HUES6 (cell line): ENCODE data around the gene ALOX15.

Source experiments
- H3K27ac ChIP-seq: 2 replicates; pipeline ENCODE4 v1.7.0; 2013; ENCODE audit warnings: low read depth, mild to moderate bottlenecking, low read length, inconsistent platforms
- H3K27me3 ChIP-seq: 2 replicates; pipeline ENCODE4 v1.6.1; 2013; ENCODE audit warnings: low read length; ENCODE audit not compliant: control insufficient read depth, insufficient read depth
- H3K36me3 ChIP-seq: 2 replicates; pipeline ENCODE4 v1.6.1; 2013; ENCODE audit warnings: low read length; ENCODE audit not compliant: control insufficient read depth, insufficient read depth
- H3K4me1 ChIP-seq: 2 replicates; pipeline ENCODE4 v1.6.1; 2013; ENCODE audit warnings: low read length; ENCODE audit not compliant: control insufficient read depth, insufficient read depth
- H3K4me3 ChIP-seq: 2 replicates; pipeline ENCODE4 v1.5.1; 2013; ENCODE audit warnings: low read depth, low read length
- H3K9ac ChIP-seq: one replicate; pipeline ENCODE4 v1.6.1; 2013; ENCODE audit warnings: mild to moderate bottlenecking, low read length
- H3K9me3 ChIP-seq: 2 replicates; pipeline ENCODE4 v1.6.1; 2013; ENCODE audit warnings: low read depth, low read length; ENCODE audit not compliant: control insufficient read depth, insufficient read depth

Gene ALOX15

DNA sequence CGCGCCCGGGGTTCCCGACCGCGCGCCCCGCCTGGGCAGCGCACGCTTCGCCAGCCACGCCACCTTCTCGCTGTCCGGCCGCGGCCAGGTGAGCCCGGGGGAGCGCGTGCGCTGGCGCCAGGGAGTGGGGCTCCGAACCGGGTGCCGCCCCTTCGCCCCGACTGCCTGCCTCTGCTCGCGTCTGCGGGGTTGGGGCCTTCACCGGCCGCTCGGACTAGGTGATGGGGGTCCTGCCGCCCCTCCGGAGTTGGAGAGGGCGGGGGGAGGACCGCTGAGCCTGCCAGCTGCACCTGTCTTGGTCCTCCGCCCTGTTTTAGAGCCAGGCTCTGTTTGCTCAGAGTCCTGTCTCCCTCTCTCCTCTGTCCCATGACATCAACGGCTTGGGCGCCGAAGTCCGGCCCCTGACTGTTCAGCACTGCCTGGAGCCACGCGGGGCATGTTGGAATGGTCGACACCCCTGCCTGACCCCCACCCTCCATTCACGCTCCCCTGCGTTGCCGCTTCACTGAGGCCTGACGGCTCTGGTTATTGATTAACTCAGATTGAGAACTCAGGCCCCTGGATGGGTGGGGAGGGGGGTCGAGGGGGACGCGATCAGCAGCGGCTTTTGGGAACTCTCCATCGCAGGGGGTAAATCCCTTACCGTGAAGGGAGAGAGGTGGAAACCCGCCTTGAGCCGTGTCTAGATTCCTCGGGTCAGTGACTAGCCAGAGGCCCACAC, 56.4 kb downstream of the ALOX15 start:
- H3K27me3 ChIP-seq = peaks cover 59% of the 10 kb centered on the region
- peak overlapping the region; percentile 70 for H3K4me3 ChIP-seq
- no peaks in the 10 kb centered on the region for H3K9me3 ChIP-seq
- peaks cover 40% of the 10 kb centered on the region for H3K4me1 ChIP-seq
- H3K27ac ChIP-seq = no peak overlapping the region
- no peak overlapping the region for H3K9ac ChIP-seq
- H3K36me3 ChIP-seq = no peaks in the 10 kb centered on the region

DNA sequence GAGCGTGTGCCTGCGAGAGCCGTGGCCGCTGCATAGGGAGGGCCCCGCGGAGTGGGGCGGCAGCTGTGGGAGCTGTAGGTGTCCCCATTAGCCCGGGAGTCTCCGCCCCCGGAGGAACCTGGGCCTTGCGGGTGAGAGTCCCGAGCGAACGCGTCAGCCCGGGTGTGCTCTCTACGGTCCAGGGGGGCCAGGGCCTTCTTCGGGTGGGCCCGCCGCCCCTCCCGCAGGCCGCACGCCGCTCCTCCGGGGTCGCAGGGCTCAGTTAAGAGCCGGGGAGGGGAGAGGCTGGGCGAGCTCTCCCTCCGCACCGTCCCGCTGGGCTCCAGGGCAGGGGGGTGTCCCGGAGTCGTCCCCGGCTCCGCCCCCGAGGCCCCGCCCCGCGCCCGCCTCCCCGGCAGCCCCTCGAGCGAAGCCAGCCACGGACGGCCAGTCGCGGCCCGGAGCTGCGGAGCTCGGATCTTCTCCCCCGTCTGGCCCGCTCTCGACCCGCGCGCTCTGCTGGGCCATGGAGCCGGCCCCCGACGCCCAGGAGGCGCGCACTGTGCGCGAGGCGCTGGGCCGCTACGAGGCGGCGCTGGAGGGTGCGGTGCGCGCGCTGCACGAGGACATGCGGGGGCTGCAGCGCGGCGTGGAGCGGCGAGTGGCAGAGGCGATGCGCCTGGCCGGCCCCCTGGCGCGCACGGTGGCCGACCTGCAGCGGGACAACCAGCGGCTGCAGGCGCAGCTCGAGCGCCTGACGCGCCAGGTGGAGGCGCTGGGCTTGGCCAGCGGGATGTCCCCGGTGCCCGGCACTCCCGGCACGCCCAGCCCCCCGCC, 57.2 kb downstream of the ALOX15 start, which contains the start of gene SMTNL2:
SMTNL2 (plus strand) TSS at position 429 of the 816 bp plus-strand sequence; CDS start at position 506, 77 bp downstream.
- peak within 1 kb of the TSS; percentile 70 for H3K4me3 ChIP-seq
- peaks cover 40% of the 10 kb centered on the region for H3K4me1 ChIP-seq
- 0 out of 2 replicates have a peak, but pooled peaks cover 2% of the 10 kb centered on the region for H3K9me3 ChIP-seq
- H3K36me3 ChIP-seq = no peaks in the 10 kb centered on the region
- H3K9ac ChIP-seq = peak within 1 kb of the TSS; percentile 42
- no peak within 1 kb of the TSS for H3K27ac ChIP-seq
- H3K27me3 ChIP-seq = peaks cover 59% of the 10 kb centered on the region

DNA sequence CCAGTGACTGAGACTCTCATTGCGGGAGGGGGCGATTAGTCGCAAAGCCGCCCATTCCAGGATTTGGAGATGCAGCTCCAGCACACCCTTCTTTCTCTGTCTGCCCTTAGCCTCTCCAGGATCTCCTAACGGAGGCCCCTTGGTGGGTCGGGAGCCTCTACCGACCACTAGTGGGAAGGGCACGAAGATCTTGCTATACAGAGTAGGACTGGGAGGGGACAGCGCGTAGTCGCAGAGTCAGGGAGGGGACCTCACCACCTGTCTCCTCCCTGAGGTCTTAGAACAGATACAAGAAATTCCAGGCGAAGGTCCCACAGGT, 57.7 kb downstream of the ALOX15 start:
- peaks cover 59% of the 10 kb centered on the region for H3K27me3 ChIP-seq

DNA sequence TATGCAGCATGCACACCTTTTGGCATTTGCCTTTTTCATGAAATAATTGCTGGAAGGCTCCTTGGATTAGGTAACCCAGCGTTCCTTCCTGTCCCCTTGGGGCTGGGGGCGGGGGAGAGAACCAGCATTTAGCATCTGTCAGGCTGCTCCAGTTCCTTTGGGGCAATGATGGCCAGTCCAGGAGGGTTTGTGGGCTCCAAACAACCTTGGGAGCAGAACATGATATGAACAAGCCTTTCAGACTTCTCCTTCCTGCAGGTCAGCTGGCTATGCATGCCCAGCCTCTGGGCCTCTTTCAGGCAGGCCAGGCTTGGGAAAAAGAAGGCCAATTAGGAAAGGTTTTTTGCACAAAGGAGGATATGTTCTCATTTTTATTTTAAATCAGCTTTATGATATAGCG, 58.3 kb downstream of the ALOX15 start:
- Histone ChIP-seq H3K4me3 (no peak overlapping the region), H3K36me3 (no peaks in the 10 kb centered on the region), H3K9ac (no peak overlapping the region), H3K27me3 (peaks cover 59% of the 10 kb centered on the region), H3K9me3 (0 out of 2 replicates have a peak, but pooled peaks cover 2% of the 10 kb centered on the region), H3K4me1 (peaks cover 33% of the 10 kb centered on the region), H3K27ac (no peak overlapping the region)

More for the DNA sequence above, 57.7 kb downstream of the ALOX15 start:
- peak overlapping the region; percentile 70 for H3K4me3 ChIP-seq
- no peaks in the 10 kb centered on the region for H3K36me3 ChIP-seq
- H3K9ac ChIP-seq = peak overlapping the region; percentile 42
- 0 out of 2 replicates have a peak, but pooled peaks cover 2% of the 10 kb centered on the region for H3K9me3 ChIP-seq
- peaks cover 37% of the 10 kb centered on the region for H3K4me1 ChIP-seq
- H3K27ac ChIP-seq = no peak overlapping the region

DNA sequence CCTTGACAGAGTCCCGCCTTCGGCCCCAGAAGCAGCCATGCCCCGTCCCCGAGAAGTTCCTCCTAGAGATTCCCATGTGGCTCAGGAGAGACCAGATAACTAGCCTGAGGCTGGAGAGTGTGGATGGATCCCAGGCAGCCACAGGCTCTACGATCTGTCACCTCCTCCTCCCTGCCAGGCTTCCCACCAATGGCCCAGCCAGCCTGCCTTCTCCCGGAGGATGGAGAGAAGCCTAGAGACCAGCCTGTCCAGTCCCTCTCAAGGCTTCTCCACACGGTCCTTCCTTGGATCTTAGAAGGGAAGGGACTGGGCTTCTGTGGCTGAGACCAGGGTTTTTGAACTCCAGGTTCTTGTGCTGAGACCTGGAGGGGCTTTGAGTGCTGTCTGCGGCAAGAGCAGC, 58.8 kb downstream of the ALOX15 start:
- Histone ChIP-seq H3K4me3 (no peak overlapping the region), H3K4me1 (peaks cover 33% of the 10 kb centered on the region), H3K9me3 (0 out of 2 replicates have a peak, but pooled peaks cover 2% of the 10 kb centered on the region), H3K9ac (no peak overlapping the region), H3K27ac (no peak overlapping the region), H3K27me3 (peaks cover 59% of the 10 kb centered on the region), H3K36me3 (no peaks in the 10 kb centered on the region)

DNA sequence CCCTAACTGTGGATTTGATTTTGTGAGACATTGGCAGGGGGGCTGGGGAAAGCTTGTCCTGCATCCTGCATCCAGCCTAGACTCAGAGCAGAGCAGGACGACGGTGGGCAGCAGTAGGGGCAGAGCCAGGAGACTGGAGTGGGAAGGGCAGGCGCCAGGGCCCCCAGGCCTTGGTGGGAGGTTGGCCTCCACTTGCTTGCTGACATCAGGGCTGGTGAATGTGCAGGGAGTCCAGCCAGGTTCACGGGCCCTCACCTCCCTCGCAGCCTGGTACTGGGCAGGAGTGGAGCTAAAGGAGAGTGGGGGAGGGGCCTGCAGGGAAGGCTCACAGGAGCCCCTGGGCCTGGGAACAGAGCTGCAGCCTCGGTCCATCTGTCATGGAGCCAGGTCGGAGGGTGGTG, 59.4 kb downstream of the ALOX15 start:
- Histone ChIP-seq H3K9me3 (0 out of 2 replicates have a peak, but pooled peaks cover 2% of the 10 kb centered on the region), H3K36me3 (no peaks in the 10 kb centered on the region), H3K4me1 (peaks cover 38% of the 10 kb centered on the region), H3K27ac (no peak overlapping the region), H3K4me3 (no peak overlapping the region), H3K27me3 (peaks cover 53% of the 10 kb centered on the region), H3K9ac (no peak overlapping the region)
